ENCODE measurements around the gene PNPLA2. TPM values are rescaled to one million over a fixed set of nuclear protein-coding genes. Genes with fewer than 3 reads are reported as not detected.
A peak's percentile ranks its signal among the peaks of the same experiment; 100 is the strongest.

The PNPLA2 gene
- total RNA-seq, 1 donor from 2014 or later, result 159 TPM

- no peak for DNase-seq (ENCODE audit: low spot score)
Observed at GRCh38 chr11:786235-787083, 32.3 kb upstream of the PNPLA2 start.

- no peak for DNase-seq (ENCODE audit: low spot score)
Observed at GRCh38 chr11:787084-787675, 31.5 kb upstream of the PNPLA2 start.

- no peak for DNase-seq (ENCODE audit: low spot score)
Observed at GRCh38 chr11:788009-788640, 30.6 kb upstream of the PNPLA2 start.

- no peak for DNase-seq (ENCODE audit: low spot score)
Observed at GRCh38 chr11:788953-789940, 29.5 kb upstream of the PNPLA2 start.

- no peak for DNase-seq (ENCODE audit: low spot score)
Observed at GRCh38 chr11:789943-790342, 28.8 kb upstream of the PNPLA2 start, which contains the start of gene CEND1. Gene CEND1 (minus strand): TSS chr11:790090. CDS start chr11:788576, 1,514 bp downstream.

GRCh38 chr11:790721-791564 is 27.8 kb upstream of the PNPLA2 start:
- no peak for DNase-seq (ENCODE audit: low spot score)

GRCh38 chr11:791658-792534 is 26.8 kb upstream of the PNPLA2 start:
- no peak for DNase-seq (ENCODE audit: low spot score)

GRCh38 chr11:792535-792821 is 26.2 kb upstream of the PNPLA2 start:
- no peak for DNase-seq (ENCODE audit: low spot score)

GRCh38 chr11:792873-793272 is 25.8 kb upstream of the PNPLA2 start:
- no peak for DNase-seq (ENCODE audit: low spot score)

- DNase-seq (ENCODE audit: low spot score), result no peak
Observed at GRCh38 chr11:793556-793955, 25.2 kb upstream of the PNPLA2 start.

GRCh38 chr11:794013-794765 is 24.5 kb upstream of the PNPLA2 start:
- no peak for DNase-seq (ENCODE audit: low spot score)

- no peak for DNase-seq (ENCODE audit: low spot score)
Observed at GRCh38 chr11:794766-795633, 23.7 kb upstream of the PNPLA2 start.

GRCh38 chr11:795634-796564 is 22.8 kb upstream of the PNPLA2 start:
- DNase-seq (ENCODE audit: low spot score), result peak; percentile 64

GRCh38 chr11:796565-797295 is 22.0 kb upstream of the PNPLA2 start:
- no peak for DNase-seq (ENCODE audit: low spot score)

GRCh38 chr11:797296-798092 is 21.2 kb upstream of the PNPLA2 start:
- DNase-seq (ENCODE audit: low spot score), result peak; percentile 54
